OCI-LY3 (cell line): Measurements from ENCODE around the gene CCSER1.

Experiments
- CTCF ChIP-seq: fragments of 200-600, 300-600 bp; sonication (generic); IDR thresholded peaks from 2 replicates; pipeline ENCODE4 v1.5.1; 2014; ENCODE audit warnings: antibody characterized with exemption, low read length, low read depth
- EZH2phosphoT487 ChIP-seq: fragments of 200-600 bp; shearing (Covaris generic); IDR thresholded peaks from 2 replicates; pipeline ENCODE4 v1.6.1; 2018; ENCODE audit warnings: antibody characterized with exemption, mixed run types, low read depth

- TF ChIP-seq CTCF (no peak), EZH2phosphoT487 (no peak)
These were observed 389 bp upstream of the CCSER1 start for GRCh38 chr4:90126805-90127204.
